ENCODE results near the gene CEBPB.

- TF ChIP-seq, protein P1, sequence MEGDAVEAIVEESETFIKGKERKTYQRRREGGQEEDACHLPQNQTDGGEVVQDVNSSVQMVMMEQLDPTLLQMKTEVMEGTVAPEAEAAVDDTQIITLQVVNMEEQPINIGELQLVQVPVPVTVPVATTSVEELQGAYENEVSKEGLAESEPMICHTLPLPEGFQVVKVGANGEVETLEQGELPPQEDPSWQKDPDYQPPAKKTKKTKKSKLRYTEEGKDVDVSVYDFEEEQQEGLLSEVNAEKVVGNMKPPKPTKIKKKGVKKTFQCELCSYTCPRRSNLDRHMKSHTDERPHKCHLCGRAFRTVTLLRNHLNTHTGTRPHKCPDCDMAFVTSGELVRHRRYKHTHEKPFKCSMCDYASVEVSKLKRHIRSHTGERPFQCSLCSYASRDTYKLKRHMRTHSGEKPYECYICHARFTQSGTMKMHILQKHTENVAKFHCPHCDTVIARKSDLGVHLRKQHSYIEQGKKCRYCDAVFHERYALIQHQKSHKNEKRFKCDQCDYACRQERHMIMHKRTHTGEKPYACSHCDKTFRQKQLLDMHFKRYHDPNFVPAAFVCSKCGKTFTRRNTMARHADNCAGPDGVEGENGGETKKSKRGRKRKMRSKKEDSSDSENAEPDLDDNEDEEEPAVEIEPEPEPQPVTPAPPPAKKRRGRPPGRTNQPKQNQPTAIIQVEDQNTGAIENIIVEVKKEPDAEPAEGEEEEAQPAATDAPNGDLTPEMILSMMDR (IDR thresholded peaks at IDR 0.05; ENCODE audit: insufficient read depth, low read depth, low read length) = no peak
- TF ChIP-seq EZH2 (IDR thresholded peaks at IDR 0.05; ENCODE audit: insufficient read depth, low read length) = no peak
Measured at GRCh38 chr20:50196248-50196647, 5.6 kb downstream of the CEBPB start.

Measured in astrocyte (in vitro differentiated cells and primary cell).